Measurements from ENCODE around the gene RRM1. TPM values are rescaled to one million over a fixed set of nuclear protein-coding genes. Genes with fewer than 3 reads are reported as not detected.
A peak's percentile ranks its signal among the peaks of the same experiment; 100 is the strongest.

The RRM1 gene
- 22.6 TPM for polyA plus RNA-seq (2013, experiment 1 of 2)
- polyA plus RNA-seq (2013, experiment 2 of 2), result 25.7 TPM

GRCh38 chr11:4094348-4095291 lies at the start of gene RRM1:
RRM1 (plus strand) TSS chr11:4094799; CDS start chr11:4095013, 214 bp downstream.
- peak within 1 kb of the TSS; percentile 84 for H3K4me2 ChIP-seq (ENCODE audit: low read length, poor library complexity, severe bottlenecking)

GRCh38 chr11:4044976-4045646 lies 49.5 kb upstream of the RRM1 start:
- no peak overlapping the region for H2BK15ac ChIP-seq (ENCODE audit: low read depth, poor library complexity, severe bottlenecking)
- no peak overlapping the region for H3K4me2 ChIP-seq (ENCODE audit: low read length, poor library complexity, severe bottlenecking)
- no peaks in the 10 kb centered on the region for H3K27me3 ChIP-seq (ENCODE audit: control insufficient read depth in 1 of 2, insufficient read depth in 1 of 2, low read length in 2 of 2)
- peak overlapping the region; percentile 9 to 22 for H3K18ac ChIP-seq (ENCODE audit: low read depth in 1 of 2, low read length in 2 of 2)
- H4K8ac ChIP-seq (ENCODE audit: low read length), result no peak overlapping the region
- no peaks in the 10 kb centered on the region for H3K4me1 ChIP-seq (ENCODE audit: control insufficient read depth, insufficient read depth, low read depth, low read length)
- H2AK5ac ChIP-seq (ENCODE audit: low read length, severe bottlenecking), result no peak overlapping the region
- H3K4ac ChIP-seq (ENCODE audit: low read depth in 1 of 2, low read length in 2 of 2), result peak overlapping the region; percentile 21 to 24
- H3K36me3 ChIP-seq (ENCODE audit: control insufficient read depth in 1 of 2, insufficient read depth in 2 of 2, low read depth in 1 of 2, low read length in 2 of 2), result no peaks in the 10 kb centered on the region
- no peak overlapping the region for H3K23ac ChIP-seq (ENCODE audit: low read length in 2 of 2)
- no peak overlapping the region for H2BK5ac ChIP-seq (ENCODE audit: low read depth, low read length, poor library complexity, severe bottlenecking)
- H2BK120ac ChIP-seq (ENCODE audit: low read depth, low read length), result no peak overlapping the region
- WGBS, result 33% methylated on average over 3 of the region's 4 CpGs
- no peak overlapping the region for H3K4me3 ChIP-seq (ENCODE audit: insufficient read depth in 1 of 2, low read depth in 1 of 2, low read length in 2 of 2)
- no peaks in the 10 kb centered on the region for H3K9me3 ChIP-seq (ENCODE audit: control insufficient read depth, low read length)
- H3K14ac ChIP-seq (ENCODE audit: low read length in 2 of 2), result no peak overlapping the region
- DNase-seq, result no peak
- H4K91ac ChIP-seq (ENCODE audit: low read length), result no peak overlapping the region
- peak overlapping the region in 1 of 2 experiments; percentile 31 for H2BK12ac ChIP-seq (ENCODE audit: low read length in 2 of 2)
- H3K27ac ChIP-seq (ENCODE audit: low read length, poor library complexity, severe bottlenecking), result no peak overlapping the region
- H3K9ac ChIP-seq (ENCODE audit: low read length), result no peak overlapping the region
- H3K79me1 ChIP-seq (replicated peaks; ENCODE audit: low read length, poor library complexity, severe bottlenecking), result peaks cover 32% of the 10 kb centered on the region
- H2AFZ ChIP-seq (ENCODE audit: low read depth, low read length), result no peak overlapping the region

More at GRCh38 chr11:4094348-4095291, at the start of gene RRM1:
- peak within 1 kb of the TSS; percentile 40 for H4K91ac ChIP-seq (ENCODE audit: low read length)
- no peaks in the 10 kb centered on the region for H3K27me3 ChIP-seq (ENCODE audit: control insufficient read depth in 1 of 2, insufficient read depth in 1 of 2, low read length in 2 of 2)
- peak within 1 kb of the TSS; percentile 48 for H2AFZ ChIP-seq (ENCODE audit: low read depth, low read length)
- H3K79me1 ChIP-seq (replicated peaks; ENCODE audit: low read length, poor library complexity, severe bottlenecking), result peaks cover 9% of the 10 kb centered on the region
- H3K27ac ChIP-seq (ENCODE audit: low read length, poor library complexity, severe bottlenecking), result peak within 1 kb of the TSS; percentile 87
- peak within 1 kb of the TSS in 1 of 2 experiments; percentile 45 for H3K14ac ChIP-seq (ENCODE audit: low read length in 2 of 2)
- H3K36me3 ChIP-seq (ENCODE audit: control insufficient read depth in 1 of 2, insufficient read depth in 2 of 2, low read depth in 1 of 2, low read length in 2 of 2), result peaks cover 14 to 21% of the 10 kb centered on the region in 2 experiments
- H2AK5ac ChIP-seq (ENCODE audit: low read length, severe bottlenecking), result no peak within 1 kb of the TSS
- H3K4me3 ChIP-seq (ENCODE audit: insufficient read depth in 1 of 2, low read depth in 1 of 2, low read length in 2 of 2), result peak within 1 kb of the TSS; percentile 86 to 91
- DNase-seq, result peak; percentile 96
- peak within 1 kb of the TSS; percentile 99 for H3K9ac ChIP-seq (ENCODE audit: low read length)
- H3K9me3 ChIP-seq (ENCODE audit: control insufficient read depth, low read length), result no peaks in the 10 kb centered on the region
- no peak within 1 kb of the TSS for H2BK120ac ChIP-seq (ENCODE audit: low read depth, low read length)
- peak within 1 kb of the TSS; percentile 64 to 93 for H3K18ac ChIP-seq (ENCODE audit: low read depth in 1 of 2, low read length in 2 of 2)
- peak within 1 kb of the TSS; percentile 26 to 52 for H3K4ac ChIP-seq (ENCODE audit: low read depth in 1 of 2, low read length in 2 of 2)
- H2BK15ac ChIP-seq (ENCODE audit: low read depth, poor library complexity, severe bottlenecking), result peak within 1 kb of the TSS; percentile 71
- H2BK12ac ChIP-seq (ENCODE audit: low read length in 2 of 2), result no peak within 1 kb of the TSS
- peak within 1 kb of the TSS; percentile 59 for H2BK5ac ChIP-seq (ENCODE audit: low read depth, low read length, poor library complexity, severe bottlenecking)
- H4K8ac ChIP-seq (ENCODE audit: low read length), result peak within 1 kb of the TSS; percentile 91
- 1% methylated on average over 66 of the region's 74 CpGs for WGBS
- H3K4me1 ChIP-seq (ENCODE audit: control insufficient read depth, insufficient read depth, low read depth, low read length), result peaks cover 5% of the 10 kb centered on the region
- no peak within 1 kb of the TSS for H3K23ac ChIP-seq (ENCODE audit: low read length in 2 of 2)

GRCh38 chr11:4048340-4048739 lies 46.3 kb upstream of the RRM1 start:
- no peak overlapping the region for H3K4me2 ChIP-seq (ENCODE audit: low read length, poor library complexity, severe bottlenecking)
- no peak overlapping the region for H3K4ac ChIP-seq (ENCODE audit: low read depth in 1 of 2, low read length in 2 of 2)
- DNase-seq, result peak; percentile 16
- H3K14ac ChIP-seq (ENCODE audit: low read length in 2 of 2), result no peak overlapping the region
- no peaks in the 10 kb centered on the region for H3K9me3 ChIP-seq (ENCODE audit: control insufficient read depth, low read length)
- H4K91ac ChIP-seq (ENCODE audit: low read length), result no peak overlapping the region
- H3K18ac ChIP-seq (ENCODE audit: low read depth in 1 of 2, low read length in 2 of 2), result no peak overlapping the region
- no peak overlapping the region for H2BK120ac ChIP-seq (ENCODE audit: low read depth, low read length)
- H3K27me3 ChIP-seq (ENCODE audit: control insufficient read depth in 1 of 2, insufficient read depth in 1 of 2, low read length in 2 of 2), result no peaks in the 10 kb centered on the region
- H2BK5ac ChIP-seq (ENCODE audit: low read depth, low read length, poor library complexity, severe bottlenecking), result no peak overlapping the region
- H2BK15ac ChIP-seq (ENCODE audit: low read depth, poor library complexity, severe bottlenecking), result no peak overlapping the region
- H3K79me1 ChIP-seq (replicated peaks; ENCODE audit: low read length, poor library complexity, severe bottlenecking), result peaks cover 16% of the 10 kb centered on the region
- no peaks in the 10 kb centered on the region for H3K36me3 ChIP-seq (ENCODE audit: control insufficient read depth in 1 of 2, insufficient read depth in 2 of 2, low read depth in 1 of 2, low read length in 2 of 2)
- no peak overlapping the region for H3K27ac ChIP-seq (ENCODE audit: low read length, poor library complexity, severe bottlenecking)
- H3K4me3 ChIP-seq (ENCODE audit: insufficient read depth in 1 of 2, low read depth in 1 of 2, low read length in 2 of 2), result no peak overlapping the region
- H3K23ac ChIP-seq (ENCODE audit: low read length in 2 of 2), result no peak overlapping the region
- no peak overlapping the region for H4K8ac ChIP-seq (ENCODE audit: low read length)
- H2BK12ac ChIP-seq (ENCODE audit: low read length in 2 of 2), result no peak overlapping the region
- H3K4me1 ChIP-seq (ENCODE audit: control insufficient read depth, insufficient read depth, low read depth, low read length), result no peaks in the 10 kb centered on the region
- no peak overlapping the region for H2AK5ac ChIP-seq (ENCODE audit: low read length, severe bottlenecking)
- no peak overlapping the region for H3K9ac ChIP-seq (ENCODE audit: low read length)
- H2AFZ ChIP-seq (ENCODE audit: low read depth, low read length), result no peak overlapping the region

- WGBS, result 78% methylated on average over 1 of the region's 4 CpGs
- Histone ChIP-seq H2BK12ac (ENCODE audit: low read length in 2 of 2) (no peak overlapping the region), H4K8ac (ENCODE audit: low read length) (no peak overlapping the region), H3K27me3 (ENCODE audit: control insufficient read depth in 1 of 2, insufficient read depth in 1 of 2, low read length in 2 of 2) (no peaks in the 10 kb centered on the region), H2BK15ac (ENCODE audit: low read depth, poor library complexity, severe bottlenecking) (no peak overlapping the region), H3K4ac (ENCODE audit: low read depth in 1 of 2, low read length in 2 of 2) (no peak overlapping the region), H2BK120ac (ENCODE audit: low read depth, low read length) (no peak overlapping the region), H3K18ac (ENCODE audit: low read depth in 1 of 2, low read length in 2 of 2) (no peak overlapping the region), H2AFZ (ENCODE audit: low read depth, low read length) (no peak overlapping the region), H4K91ac (ENCODE audit: low read length) (no peak overlapping the region), H3K27ac (ENCODE audit: low read length, poor library complexity, severe bottlenecking) (no peak overlapping the region), H3K23ac (ENCODE audit: low read length in 2 of 2) (no peak overlapping the region), H3K14ac (ENCODE audit: low read length in 2 of 2) (no peak overlapping the region), H3K4me3 (ENCODE audit: insufficient read depth in 1 of 2, low read depth in 1 of 2, low read length in 2 of 2) (no peak overlapping the region), H3K4me1 (ENCODE audit: control insufficient read depth, insufficient read depth, low read depth, low read length) (no peaks in the 10 kb centered on the region), H2AK5ac (ENCODE audit: low read length, severe bottlenecking) (no peak overlapping the region), H3K9me3 (ENCODE audit: control insufficient read depth, low read length) (no peaks in the 10 kb centered on the region), H2BK5ac (ENCODE audit: low read depth, low read length, poor library complexity, severe bottlenecking) (no peak overlapping the region), H3K36me3 (ENCODE audit: control insufficient read depth in 1 of 2, insufficient read depth in 2 of 2, low read depth in 1 of 2, low read length in 2 of 2) (no peaks in the 10 kb centered on the region), H3K9ac (ENCODE audit: low read length) (no peak overlapping the region), H3K4me2 (ENCODE audit: low read length, poor library complexity, severe bottlenecking) (no peak overlapping the region), H3K79me1 (replicated peaks; ENCODE audit: low read length, poor library complexity, severe bottlenecking) (peaks cover 14% of the 10 kb centered on the region)
- peak; percentile 30 for DNase-seq
These were observed 45.6 kb upstream of the RRM1 start for GRCh38 chr11:4049006-4049405.
